Choroid plexus epithelial cell (primary cell): Measurements from ENCODE around the gene RHBDL3.

Experiments
- DNase-seq: peaks from one replicate; pipeline ENCODE4 v3.0.0-alpha.2; 2010; ENCODE audit warnings: low read depth
- H3K4me3 ChIP-seq: 2 replicates; pipeline ENCODE4 v1.5.1; 2011; ENCODE audit warnings: low read depth, mild to moderate bottlenecking, control low read depth, low read length, moderate library complexity
- CTCF ChIP-seq: conservative IDR thresholded peaks from 2 replicates; pipeline ENCODE4 v1.5.1; 2011; ENCODE audit warnings: low read depth, mild to moderate bottlenecking, control low read depth, inconsistent platforms, low read length, moderate library complexity

The RHBDL3 gene

GRCh38 chr17:32266051-32266388, 388 bp downstream of the RHBDL3 start:
- H3K4me3 ChIP-seq: peak overlapping the region; percentile 44
- DNase-seq: no peak

DNA sequence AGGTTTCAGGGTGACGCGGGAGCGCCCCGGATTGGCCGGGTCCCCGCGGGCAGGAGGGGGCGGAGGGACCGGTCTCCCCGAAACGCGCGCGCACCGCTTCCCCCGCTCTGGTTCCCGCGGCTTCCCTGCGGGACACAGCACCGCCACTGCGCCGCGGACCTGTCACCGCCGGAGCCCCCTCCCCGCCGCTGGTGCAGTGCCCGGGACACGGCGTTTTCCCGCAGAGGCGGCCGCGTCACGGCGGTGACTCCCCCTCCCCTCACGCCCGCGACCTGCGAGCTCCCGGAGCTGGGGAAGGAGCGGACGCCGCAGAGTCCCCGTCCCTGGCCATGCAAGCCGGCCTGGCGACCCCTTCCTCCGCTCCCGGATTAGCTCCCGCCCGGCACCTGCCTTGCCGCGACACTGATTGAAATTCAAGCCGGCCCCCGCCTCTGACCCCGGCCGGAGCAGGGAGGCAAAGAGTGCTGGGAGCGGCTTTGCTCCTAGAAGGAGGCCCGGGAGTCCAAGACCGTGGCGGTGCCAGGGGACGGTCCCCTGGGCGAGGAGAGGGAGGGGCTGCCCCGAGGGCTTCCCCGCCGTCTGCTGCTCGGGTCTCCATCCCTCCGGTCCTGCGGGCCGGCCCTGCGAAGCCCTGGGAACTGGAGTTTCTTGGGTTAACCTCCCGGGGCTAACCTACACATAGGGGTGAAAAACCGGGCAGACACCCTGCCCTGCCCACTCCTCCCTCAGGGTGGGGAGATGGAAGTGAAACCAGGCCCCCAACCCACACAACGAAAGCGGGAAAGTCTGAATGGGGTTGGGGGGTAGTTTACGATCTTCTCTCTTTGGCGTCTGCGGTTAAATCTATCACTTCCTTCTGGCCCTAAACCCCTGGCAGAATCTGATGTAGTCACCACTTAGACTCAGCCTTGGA, 1.0 kb downstream of the RHBDL3 start:
- no peak for DNase-seq
- no peak for TF ChIP-seq CTCF
- H3K4me3 ChIP-seq: peak overlapping the region; percentile 44

More at GRCh38 chr17:32266051-32266388, 388 bp downstream of the RHBDL3 start:
- TF ChIP-seq CTCF: no peak

DNA sequence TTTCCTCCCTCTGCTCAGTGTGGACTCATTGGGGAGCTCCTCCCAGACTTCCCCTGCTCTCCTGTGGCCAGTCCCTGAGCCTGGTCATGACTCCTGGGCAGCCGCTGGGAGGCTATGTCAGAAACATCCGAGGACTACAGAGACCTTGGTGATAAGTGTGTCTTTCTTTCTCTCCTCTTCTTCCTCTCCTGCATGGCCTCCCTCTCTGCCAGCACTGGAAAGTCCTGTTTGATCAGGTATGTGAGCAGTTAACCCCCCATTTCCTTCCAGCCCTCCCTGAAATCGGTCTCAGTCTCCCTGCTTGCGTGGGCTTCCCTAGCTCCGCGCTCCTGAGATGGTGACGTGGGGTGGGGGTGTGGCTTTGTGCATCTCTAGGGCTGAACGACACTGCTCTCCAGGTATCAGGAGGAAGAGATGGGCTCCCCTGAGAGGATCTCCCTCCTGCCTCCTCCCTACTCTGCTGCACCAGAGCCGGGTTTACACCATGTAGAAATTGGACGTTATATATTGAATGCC, 2.1 kb downstream of the RHBDL3 start:
- no peak for DNase-seq
- H3K4me3 ChIP-seq: no peak overlapping the region
- TF ChIP-seq CTCF: no peak

GRCh38 chr17:32268734-32269288, 3.2 kb downstream of the RHBDL3 start:
- TF ChIP-seq CTCF: no peak
- no peak overlapping the region for H3K4me3 ChIP-seq
- DNase-seq: no peak

GRCh38 chr17:32269377-32269776, 3.7 kb downstream of the RHBDL3 start:
- DNase-seq: no peak
- no peak overlapping the region for H3K4me3 ChIP-seq
- no peak for TF ChIP-seq CTCF

GRCh38 chr17:32271844-32272243, 6.2 kb downstream of the RHBDL3 start:
- no peak overlapping the region for H3K4me3 ChIP-seq
- TF ChIP-seq CTCF: no peak
- DNase-seq: no peak
